ENCODE measurements around the gene UBA3. TPM values are rescaled to one million over a fixed set of nuclear protein-coding genes. Genes with fewer than 3 reads are reported as not detected.

Gene UBA3
- total and polyA plus RNA-seq, 2 experiments from 2014 or later = 43.3 to 59.8 TPM

- Histone ChIP-seq H3K4me2 (no peak overlapping the region), H3K36me3 (replicated peaks; ENCODE audit: insufficient read depth, low read depth) (no peaks in the 10 kb centered on the region), H3K4me1 (ENCODE audit: insufficient read depth) (no peaks in the 10 kb centered on the region), H4K20me1 (ENCODE audit: insufficient read depth, poor library complexity, severe bottlenecking) (no peaks in the 10 kb centered on the region), H2AFZ (no peak overlapping the region), H3K9me3 (ENCODE audit: low read depth) (no peaks in the 10 kb centered on the region), H3K27ac (no peak overlapping the region), H3K27me3 (no peaks in the 10 kb centered on the region), H3K79me2 (no peaks in the 10 kb centered on the region), H3K4me3 (no peak overlapping the region), H3K9me2 (replicated peaks; ENCODE audit: insufficient read depth) (no peaks in the 10 kb centered on the region)
- DNase-seq (ENCODE audit: low spot score) = no peak
- no peak for TF ChIP-seq EZH2 (IDR thresholded peaks at IDR 0.05; ENCODE audit: borderline replicate concordance)
- no peak for TF ChIP-seq EZH2phosphoT487 (IDR thresholded peaks at IDR 0.05; ENCODE audit: low read depth, severe bottlenecking, unreplicated experiment)
- TF ChIP-seq CTCF (IDR thresholded peaks at IDR 0.05; ENCODE audit: poor library complexity) = no peak
- 74% methylated on average over 3 of the region's 3 CpGs for WGBS (ENCODE audit: low lambda C conversion rate, missing lambda C conversion rate)
Measured at GRCh38 chr3:69113536-69113935, 33.4 kb upstream of the UBA3 start.

GRCh38 chr3:69110941-69111546 is 30.9 kb upstream of the UBA3 start:
- no peaks in the 10 kb centered on the region for H3K27me3 ChIP-seq
- TF ChIP-seq EZH2 (IDR thresholded peaks at IDR 0.05; ENCODE audit: borderline replicate concordance) = no peak
- TF ChIP-seq EZH2phosphoT487 (IDR thresholded peaks at IDR 0.05; ENCODE audit: low read depth, severe bottlenecking, unreplicated experiment) = no peak
- TF ChIP-seq CTCF (IDR thresholded peaks at IDR 0.05; ENCODE audit: poor library complexity) = no peak
- no peaks in the 10 kb centered on the region for H3K9me2 ChIP-seq (replicated peaks; ENCODE audit: insufficient read depth)
- H3K36me3 ChIP-seq (replicated peaks; ENCODE audit: insufficient read depth, low read depth) = no peaks in the 10 kb centered on the region
- H3K79me2 ChIP-seq = no peaks in the 10 kb centered on the region
- H3K4me2 ChIP-seq = no peak overlapping the region
- H3K4me1 ChIP-seq (ENCODE audit: insufficient read depth) = no peaks in the 10 kb centered on the region
- no peaks in the 10 kb centered on the region for H3K9me3 ChIP-seq (ENCODE audit: low read depth)
- no peak overlapping the region for H3K27ac ChIP-seq
- WGBS (ENCODE audit: low lambda C conversion rate, missing lambda C conversion rate) = 68% methylated on average over 1 of the region's 1 CpG
- H2AFZ ChIP-seq = no peak overlapping the region
- no peak overlapping the region for H3K4me3 ChIP-seq
- H4K20me1 ChIP-seq (ENCODE audit: insufficient read depth, poor library complexity, severe bottlenecking) = no peaks in the 10 kb centered on the region
- DNase-seq (ENCODE audit: low spot score) = no peak

GRCh38 chr3:69108811-69109210 is 28.6 kb upstream of the UBA3 start:
- H3K27ac ChIP-seq = no peak overlapping the region
- H2AFZ ChIP-seq = no peak overlapping the region

More at GRCh38 chr3:69108811-69109210, 28.6 kb upstream of the UBA3 start:
- no peaks in the 10 kb centered on the region for H3K9me3 ChIP-seq (ENCODE audit: low read depth)
- no peaks in the 10 kb centered on the region for H3K36me3 ChIP-seq (replicated peaks; ENCODE audit: insufficient read depth, low read depth)
- no peak for TF ChIP-seq EZH2 (IDR thresholded peaks at IDR 0.05; ENCODE audit: borderline replicate concordance)
- no peak for TF ChIP-seq CTCF (IDR thresholded peaks at IDR 0.05; ENCODE audit: poor library complexity)
- no peak for TF ChIP-seq EZH2phosphoT487 (IDR thresholded peaks at IDR 0.05; ENCODE audit: low read depth, severe bottlenecking, unreplicated experiment)
- no peaks in the 10 kb centered on the region for H3K27me3 ChIP-seq
- no peak overlapping the region for H3K4me3 ChIP-seq
- no peak overlapping the region for H3K4me2 ChIP-seq
- H3K9me2 ChIP-seq (replicated peaks; ENCODE audit: insufficient read depth) = no peaks in the 10 kb centered on the region
- no peaks in the 10 kb centered on the region for H3K79me2 ChIP-seq
- no peaks in the 10 kb centered on the region for H3K4me1 ChIP-seq (ENCODE audit: insufficient read depth)
- 76% methylated on average over 5 of the region's 5 CpGs for WGBS (ENCODE audit: low lambda C conversion rate, missing lambda C conversion rate)
- H4K20me1 ChIP-seq (ENCODE audit: insufficient read depth, poor library complexity, severe bottlenecking) = no peaks in the 10 kb centered on the region
- no peak for DNase-seq (ENCODE audit: low spot score)

Data from hepatocyte (in vitro differentiated cells).